Spleen (tissue), 11 donors: Measurements from ENCODE around the gene TSEN54. TPM values are rescaled to one million over a fixed set of nuclear protein-coding genes. Genes with fewer than 3 reads are reported as not detected.
A peak's percentile ranks its signal among the peaks of the same experiment; 100 is the strongest.

Experiments
- DNase-seq: peaks from one replicate; pipeline ENCODE4 v3.0.0-alpha.2; 2020
- H3K27ac ChIP-seq, 8 donors: fragments of 200-600 bp; sonication (generic) in 7 of 8; 1 replicate in 4 of 8; 2 replicates in 4 of 8; pipeline versions ENCODE4 v1.5.0 to v1.8.0; 2016 to 2021; ENCODE audit warnings: inconsistent platforms in 4 of 8, mild to moderate bottlenecking in 4 of 8, moderate library complexity in 1 of 8
- H3K27me3 ChIP-seq, 7 donors: fragments of 200-600 bp; sonication (generic) in 6 of 7; replicated peaks in 1 of 7; 1 replicate in 4 of 7; 2 replicates in 3 of 7; pipeline versions ENCODE4 v1.5.0 to v1.8.0; 2016 to 2021; ENCODE audit warnings: inconsistent platforms in 3 of 7, mild to moderate bottlenecking in 1 of 7
- H3K36me3 ChIP-seq, 6 donors: fragments of 200-600 bp; sonication (generic) in 5 of 6; 1 replicate in 4 of 6; 2 replicates in 2 of 6; pipeline versions ENCODE4 v1.5.0 to v1.8.0; 2016 to 2021; ENCODE audit warnings: inconsistent platforms in 2 of 6
- H3K4me1 ChIP-seq, 6 donors: fragments of 200-600 bp; sonication (generic) in 5 of 6; 1 replicate in 3 of 6; 2 replicates in 3 of 6; pipeline versions ENCODE4 v1.5.0 to v1.8.0; 2016 to 2021; ENCODE audit warnings: inconsistent platforms in 3 of 6
- H3K4me3 ChIP-seq, 8 donors: fragments of 200-600 bp; sonication (generic) in 7 of 8; 1 replicate in 4 of 8; 2 replicates in 4 of 8; pipeline versions ENCODE4 v1.5.0 to v1.8.0; 2016 to 2021; ENCODE audit warnings: inconsistent platforms in 4 of 8, mild to moderate bottlenecking in 4 of 8, moderate library complexity in 2 of 8
- H3K9me3 ChIP-seq, 8 donors: fragments of 200-600 bp; sonication (generic) in 7 of 8; 1 replicate in 4 of 8; 2 replicates in 4 of 8; pipeline versions ENCODE4 v1.5.0 to v1.8.0; 2016 to 2021; ENCODE audit warnings: inconsistent platforms in 4 of 8
- POLR2A ChIP-seq, 3 donors: fragments of 450-650 bp; IDR thresholded peaks; one replicate each; pipeline ENCODE4 v1.5.1; 2017; ENCODE audit warnings: antibody characterized with exemption in 3 of 3, mild to moderate bottlenecking in 1 of 3
- POLR2AphosphoS5 ChIP-seq, 3 donors: sonication (generic); formaldehyde crosslinking; IDR thresholded peaks; one replicate each; pipeline ENCODE4 v1.5.1; 2017; ENCODE audit warnings: antibody characterized with exemption in 3 of 3
- WGBS, 5 donors: extraction: QIAGEN DNeasy Blood & Tissue Kit in 3 of 5; methylation state at CpG; one replicate each; pipeline versions ENCODE4 v1.1.5 to v1.1.7; 2013 to 2018; 5-methylcytosine and 5-hydroxymethylcytosine counted together
- intact Hi-C: fragments of 100-400 bp; cut with DNase I; formaldehyde crosslinking; loops from one replicate; pipeline ENCODE4 v1.15.0; 2023; ENCODE audit warnings: low total_unique reads
- polyA plus RNA-seq, 3 donors: library from polyadenylated mRNA; stranded (reverse); fragments of 200-250 nt; gene quantifications; one replicate each; pipeline ENCODE4 v1.2.1, GENCODE V29; 2013
- total RNA-seq, 7 donors: library from RNA; depleted of rRNA in 3 of 7; stranded (reverse); fragments of >200 nt in 3 of 7; fragmentation: NEBNext Ultra II Directional in 4 of 7; extraction: Animal tissue kit (Norgen Biotek cat#: 25700) in 4 of 7; gene quantifications; one replicate each; pipeline versions ENCODE4 v1.1.0 to v1.2.1, GENCODE V29; 2016 to 2021
- TF ChIP-seq, protein P1 (sequence below), 11 experiments: fragments of 200-600 bp in 7 of 11; fragments of 450-650 bp in 4 of 11; sonication (generic) in 4 of 11; IDR thresholded peaks in 8 of 11; conservative IDR thresholded peaks in 3 of 11; 1 replicate in 7 of 11; 2 replicates in 4 of 11; pipeline versions ENCODE4 v1.4.0 to v1.8.0; 2016 to 2021; ENCODE audit warnings: antibody characterized with exemption in 11 of 11, inconsistent platforms in 4 of 11, mild to moderate bottlenecking in 1 of 11
- donor health status: healthy with polysubstance abuse.
- donor health status: DM: no; HTN: no; CAD: no; lungs with moderate emphysema.
- donor health status: DM: no; HTN: no; CAD: no.
- donor health status: Bipolar disorder and iron deficiency.
- donor health status: healthy.
- donor health status: DM: no; HTN: no; CAD: no.
- donor health status: DM: yes; HTN: yes; CAD: no.

The TSEN54 gene
- total and polyA plus RNA-seq, 10 donors = 31.0 to 87.8 (median 42.4) TPM

DNA sequence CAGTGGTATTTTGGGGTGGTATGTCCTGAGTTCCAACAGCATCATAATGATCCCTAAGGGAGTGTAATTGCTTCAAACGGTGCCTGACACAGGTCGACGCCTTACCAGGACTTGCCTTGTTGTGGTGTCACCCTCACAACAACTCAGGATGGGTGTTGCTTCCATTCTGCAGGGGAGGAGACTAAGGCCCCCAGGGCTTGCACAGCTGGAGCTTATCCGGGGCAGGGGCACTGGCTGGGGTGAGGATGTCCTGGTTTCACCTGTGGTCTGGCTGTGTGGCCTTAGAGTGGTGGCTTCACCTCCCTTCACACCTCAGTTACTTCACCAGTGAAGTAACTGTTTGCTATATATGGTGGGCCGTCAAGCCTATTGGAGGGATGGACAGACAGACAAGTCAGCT is 32.5 kb downstream of the TSEN54 start:
- DNase-seq = no peak
- Histone ChIP-seq H3K27me3 (no peaks in the 10 kb centered on the region), H3K27ac (peak overlapping the region in 1 of 8 donors; percentile 26), H3K36me3 (peaks cover 0 to 20% (median 0%) of the 10 kb centered on the region in 6 donors), H3K4me3 (no peak overlapping the region), H3K9me3 (no peaks in the 10 kb centered on the region), H3K4me1 (peaks cover 0 to 46% (median 17%) of the 10 kb centered on the region in 6 donors)
- no peak for TF ChIP-seq POLR2A (IDR thresholded peaks at IDR 0.05)
- TF ChIP-seq, protein P1, sequence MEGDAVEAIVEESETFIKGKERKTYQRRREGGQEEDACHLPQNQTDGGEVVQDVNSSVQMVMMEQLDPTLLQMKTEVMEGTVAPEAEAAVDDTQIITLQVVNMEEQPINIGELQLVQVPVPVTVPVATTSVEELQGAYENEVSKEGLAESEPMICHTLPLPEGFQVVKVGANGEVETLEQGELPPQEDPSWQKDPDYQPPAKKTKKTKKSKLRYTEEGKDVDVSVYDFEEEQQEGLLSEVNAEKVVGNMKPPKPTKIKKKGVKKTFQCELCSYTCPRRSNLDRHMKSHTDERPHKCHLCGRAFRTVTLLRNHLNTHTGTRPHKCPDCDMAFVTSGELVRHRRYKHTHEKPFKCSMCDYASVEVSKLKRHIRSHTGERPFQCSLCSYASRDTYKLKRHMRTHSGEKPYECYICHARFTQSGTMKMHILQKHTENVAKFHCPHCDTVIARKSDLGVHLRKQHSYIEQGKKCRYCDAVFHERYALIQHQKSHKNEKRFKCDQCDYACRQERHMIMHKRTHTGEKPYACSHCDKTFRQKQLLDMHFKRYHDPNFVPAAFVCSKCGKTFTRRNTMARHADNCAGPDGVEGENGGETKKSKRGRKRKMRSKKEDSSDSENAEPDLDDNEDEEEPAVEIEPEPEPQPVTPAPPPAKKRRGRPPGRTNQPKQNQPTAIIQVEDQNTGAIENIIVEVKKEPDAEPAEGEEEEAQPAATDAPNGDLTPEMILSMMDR (IDR thresholded peaks at IDR 0.05 in 8 of 11, conservative IDR thresholded peaks at IDR 0.05 in 3 of 11) = no peak
- TF ChIP-seq POLR2AphosphoS5 (IDR thresholded peaks at IDR 0.05) = no peak
- intact Hi-C loops = no loop called here
- WGBS, 5 donors = 65 to 87% (median 72%) methylated on average over 4 to 5 of the region's 5 CpGs

DNA sequence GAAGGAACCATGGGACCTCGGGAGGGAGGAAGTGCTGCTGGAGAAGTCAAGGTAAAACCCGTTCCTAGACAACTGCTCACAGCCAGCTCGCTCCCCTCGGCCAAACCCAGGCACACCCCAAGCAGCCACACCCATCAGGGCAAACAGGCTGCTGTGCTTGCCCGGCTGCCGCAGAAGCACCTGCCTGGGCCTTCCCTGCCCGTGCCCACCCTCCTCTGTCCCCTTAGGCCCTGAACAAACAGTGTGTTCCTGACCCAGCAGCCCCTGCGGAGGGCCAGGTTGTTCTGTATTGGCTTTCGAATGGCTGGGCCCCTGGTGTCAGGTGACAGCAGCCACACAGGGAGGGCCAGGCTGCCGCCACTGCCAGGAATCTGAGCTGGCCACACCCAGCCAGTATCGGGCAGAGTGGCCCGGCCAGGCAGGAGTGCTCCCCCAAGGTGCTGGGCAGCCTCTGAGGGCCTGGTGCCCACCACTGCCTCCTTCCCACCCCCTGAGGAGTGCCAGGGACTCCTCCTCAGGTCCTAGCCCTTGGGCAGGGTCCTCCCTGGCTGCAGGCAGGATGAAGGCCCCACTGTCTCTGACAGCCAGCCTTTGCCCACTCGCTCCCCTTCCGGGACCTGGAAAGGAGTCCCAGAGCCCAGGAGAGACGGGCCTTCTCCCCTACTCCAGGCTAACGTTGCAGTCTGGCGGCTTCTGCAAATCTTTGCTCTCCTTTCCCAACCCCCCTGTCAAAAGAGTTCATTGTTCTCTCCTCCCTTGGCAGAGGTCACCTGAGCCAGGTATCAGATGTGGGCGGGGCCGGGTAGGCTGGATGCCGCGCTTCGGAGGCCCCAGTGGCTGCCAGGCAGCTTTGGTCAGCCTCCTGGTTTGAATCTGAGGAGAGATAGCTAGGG is 33.2 kb downstream of the TSEN54 start:
- TF ChIP-seq, protein P1 (IDR thresholded peaks at IDR 0.05 in 8 of 11, conservative IDR thresholded peaks at IDR 0.05 in 3 of 11) = no peak
- peak in 1 of 3 donors; percentile 62 for TF ChIP-seq POLR2AphosphoS5 (IDR thresholded peaks at IDR 0.05)
- WGBS, 5 donors = 77 to 89% (median 81%) methylated on average over 14 to 22 of the region's 22 CpGs
- H3K36me3 ChIP-seq = peaks cover 0 to 14% (median 0%) of the 10 kb centered on the region in 6 donors
- H3K27ac ChIP-seq = peak overlapping the region in 4 of 8 donors; percentile 26 to 58 (median 40)
- H3K9me3 ChIP-seq = no peaks in the 10 kb centered on the region
- H3K4me1 ChIP-seq = peaks cover 0 to 42% (median 14%) of the 10 kb centered on the region in 6 donors
- H3K27me3 ChIP-seq = no peaks in the 10 kb centered on the region
- intact Hi-C loops = no loop called here
- DNase-seq = no peak
- H3K4me3 ChIP-seq = no peak overlapping the region

DNA sequence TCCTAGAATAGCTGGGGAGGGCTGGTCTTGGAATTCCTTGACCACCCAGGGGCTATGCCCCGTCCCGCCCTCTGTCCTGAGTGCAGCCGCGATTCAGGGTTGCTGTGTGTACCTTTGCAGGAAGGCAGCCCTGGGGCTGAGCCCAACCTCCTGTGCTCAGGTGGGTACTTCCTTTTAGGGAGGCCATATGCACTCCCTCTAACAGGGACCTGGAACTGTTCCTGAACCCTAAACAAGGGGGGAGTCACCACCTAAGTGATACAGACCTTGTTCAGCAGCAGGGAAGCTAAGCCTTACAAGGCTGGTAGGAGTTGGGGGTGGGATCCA is 33.8 kb downstream of the TSEN54 start:
- intact Hi-C loops = no loop called here
- H3K4me3 ChIP-seq = no peak overlapping the region
- WGBS, 5 donors = 79 to 89% (median 81%) methylated on average over 4 of the region's 4 CpGs; no CpG with 5 or more reads in 1 of the 5 donors
- peak overlapping the region in 4 of 8 donors; percentile 26 to 58 (median 40) for H3K27ac ChIP-seq
- peaks cover 0 to 12% (median 0%) of the 10 kb centered on the region in 6 donors for H3K36me3 ChIP-seq
- no peaks in the 10 kb centered on the region for H3K9me3 ChIP-seq
- DNase-seq = no peak
- no peak for TF ChIP-seq POLR2A (IDR thresholded peaks at IDR 0.05)
- no peaks in the 10 kb centered on the region for H3K27me3 ChIP-seq
- peaks cover 0 to 39% (median 14%) of the 10 kb centered on the region in 6 donors for H3K4me1 ChIP-seq

DNA sequence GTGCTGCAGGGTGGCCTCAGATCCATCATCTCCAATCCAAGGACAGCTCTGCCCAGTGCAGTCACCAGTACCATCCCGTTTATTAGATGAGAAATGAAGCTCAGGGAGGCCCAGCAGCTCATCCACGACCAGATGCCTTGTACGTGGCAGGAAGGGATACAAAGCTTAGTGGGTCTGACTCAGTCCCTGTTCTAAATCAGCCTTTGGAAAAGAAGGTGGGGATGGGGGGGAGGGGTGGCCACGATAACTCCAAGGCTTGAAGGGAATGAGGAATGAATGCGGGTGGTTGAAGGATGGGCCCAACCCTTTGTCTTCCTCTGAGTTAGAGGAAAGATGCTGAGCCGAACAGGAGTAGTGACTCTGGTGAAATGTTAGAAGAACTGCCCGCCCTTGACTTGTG is 34.9 kb downstream of the TSEN54 start:
- peaks cover 0 to 8% (median 0%) of the 10 kb centered on the region in 6 donors for H3K36me3 ChIP-seq
- no peak for DNase-seq
- intact Hi-C loops = no loop called here
- H3K9me3 ChIP-seq = no peaks in the 10 kb centered on the region
- no peak for TF ChIP-seq POLR2A (IDR thresholded peaks at IDR 0.05)
- TF ChIP-seq, protein P1 (IDR thresholded peaks at IDR 0.05 in 8 of 11, conservative IDR thresholded peaks at IDR 0.05 in 3 of 11) = no peak
- no peak for TF ChIP-seq POLR2AphosphoS5 (IDR thresholded peaks at IDR 0.05)
- H3K27me3 ChIP-seq = no peaks in the 10 kb centered on the region
- H3K4me1 ChIP-seq = peaks cover 0 to 31% (median 9%) of the 10 kb centered on the region in 6 donors
- peak overlapping the region in 4 of 8 donors; percentile 24 to 38 (median 28) for H3K27ac ChIP-seq
- H3K4me3 ChIP-seq = no peak overlapping the region
- WGBS, 5 donors = 72 to 88% (median 73%) methylated on average over 7 of the region's 7 CpGs
